IMR-90 (cell line): ENCODE results near the gene FOXS1. TPM values are rescaled to one million over a fixed set of nuclear protein-coding genes. Genes with fewer than 3 reads are reported as not detected.

Source experiments
- ATAC-seq: fragments of 200-7000 bp; cut with Tn5 transposase; 2 replicates; pipeline ENCODE4 v1.9.1; 2020; ENCODE audit warnings: low read depth, mild to moderate bottlenecking, moderate library complexity
- BruUV-seq: library from RNA; stranded (reverse); fragments of 400-500 nt; replicated peaks from 2 replicates; lab custom pipeline; 2021; lab: Mats Ljungman, UMichigan
- CTCF ChIA-PET: fragments of 300-600 bp; formaldehyde crosslinking; extraction: SDS; loops from one replicate; lab custom pipeline; 2021; ENCODE audit warnings: antibody characterized with exemption; lab: Yijun Ruan, JAX
- POLR2A ChIA-PET: fragments of 300-600 bp; sonication (Branson Sonifier 250); formaldehyde crosslinking; loops from one replicate; lab custom pipeline; 2022; ENCODE audit warnings: antibody characterized with exemption; ENCODE audit not compliant: unreplicated experiment; lab: Charles Lee
- DNase-seq: peaks from one replicate; pipeline ENCODE4 v3.0.0; 2013
- H2AFZ ChIP-seq: replicated peaks from 2 replicates; pipeline ENCODE3; 2013; ENCODE audit warnings: low read length, mild to moderate bottlenecking; ENCODE audit not compliant: poor library complexity
- H2AK5ac ChIP-seq: 2 replicates; pipeline ENCODE4 v1.6.1; 2013; ENCODE audit warnings: low read depth, low read length, inconsistent platforms
- H2AK9ac ChIP-seq: replicated peaks from 2 replicates; pipeline ENCODE3; 2013; ENCODE audit warnings: mild to moderate bottlenecking, low read depth, low read length, moderate library complexity; ENCODE audit not compliant: poor library complexity
- H2BK120ac ChIP-seq: 2 replicates; pipeline ENCODE4 v1.6.1; 2013; ENCODE audit warnings: low read depth, low read length, inconsistent platforms
- H2BK15ac ChIP-seq: 3 replicates; pipeline ENCODE4 v1.6.1; 2013; ENCODE audit warnings: low read depth, low read length, inconsistent platforms
- H2BK20ac ChIP-seq: 2 replicates; pipeline ENCODE4 v1.6.1; 2013; ENCODE audit warnings: low read depth, mild to moderate bottlenecking, inconsistent platforms, low read length, moderate library complexity
- H2BK5ac ChIP-seq: 2 replicates; pipeline ENCODE4 v1.6.1; 2013; ENCODE audit warnings: mild to moderate bottlenecking, low read depth, low read length, inconsistent platforms; ENCODE audit not compliant: poor library complexity, severe bottlenecking
- H3K14ac ChIP-seq: replicated peaks from 2 replicates; pipeline ENCODE4 v1.6.1; 2013; ENCODE audit warnings: low read depth, low read length, inconsistent platforms
- H3K18ac ChIP-seq: 2 replicates; pipeline ENCODE4 v1.6.1; 2013; ENCODE audit warnings: low read depth, low read length, control low read depth
- H3K23ac ChIP-seq: 2 replicates; pipeline ENCODE4 v1.6.1; 2013; ENCODE audit warnings: low read depth, low read length, inconsistent platforms
- H3K27ac ChIP-seq: 2 replicates; pipeline ENCODE4 v1.5.1; 2013; ENCODE audit warnings: mild to moderate bottlenecking, control low read depth, low read length; ENCODE audit not compliant: insufficient read depth
- H3K27me3 ChIP-seq: 2 replicates; pipeline ENCODE4 v1.6.1; 2013; ENCODE audit warnings: low read length; ENCODE audit not compliant: control insufficient read depth, insufficient read depth
- H3K36me3 ChIP-seq: 2 replicates; pipeline ENCODE4 v1.6.1; 2013; ENCODE audit warnings: low read length, mixed read lengths; ENCODE audit not compliant: control insufficient read depth, insufficient read depth
- H3K4ac ChIP-seq: 2 replicates; pipeline ENCODE4 v1.6.1; 2013; ENCODE audit warnings: low read depth, low read length, inconsistent platforms
- H3K4me1 ChIP-seq: 2 replicates; pipeline ENCODE4 v1.6.1; 2013; ENCODE audit warnings: low read length, mixed read lengths; ENCODE audit not compliant: control insufficient read depth, insufficient read depth
- H3K4me2 ChIP-seq: 2 replicates; pipeline ENCODE4 v1.6.1; 2013; ENCODE audit warnings: low read depth, mild to moderate bottlenecking, control low read depth, low read length, moderate library complexity
- H3K4me3 ChIP-seq: 2 replicates; pipeline ENCODE4 v1.5.1; 2013; ENCODE audit warnings: low read depth, mild to moderate bottlenecking, control low read depth, low read length, moderate library complexity; ENCODE audit not compliant: insufficient read depth
- H3K56ac ChIP-seq: 2 replicates; pipeline ENCODE4 v1.6.1; 2013; ENCODE audit warnings: low read length, inconsistent platforms; ENCODE audit not compliant: insufficient read depth; ENCODE audit errors: extremely low read depth
- H3K79me1 ChIP-seq, 2 experiments: 2 replicates each; pipeline ENCODE4 v1.6.1; 2013; ENCODE audit warnings: low read length in 2 of 2, inconsistent platforms in 1 of 2, low read depth in 1 of 2
- H3K9ac ChIP-seq: 2 replicates; pipeline ENCODE4 v1.6.1; 2013; ENCODE audit warnings: low read depth, low read length, control low read depth
- H3K9me1 ChIP-seq: 2 replicates; pipeline ENCODE4 v1.6.1; 2013; ENCODE audit warnings: low read length, inconsistent platforms; ENCODE audit not compliant: insufficient read depth
- H3K9me3 ChIP-seq: 2 replicates; pipeline ENCODE4 v1.6.1; 2013; ENCODE audit warnings: low read length; ENCODE audit not compliant: control insufficient read depth, insufficient read depth
- H4K20me1 ChIP-seq: 2 replicates; pipeline ENCODE4 v1.6.1; 2013; ENCODE audit warnings: low read length, inconsistent platforms; ENCODE audit not compliant: insufficient read depth
- H4K5ac ChIP-seq: 2 replicates; pipeline ENCODE4 v1.6.1; 2013; ENCODE audit warnings: mild to moderate bottlenecking, low read depth, low read length, control low read depth
- H4K8ac ChIP-seq, 2 experiments: 2 replicates each; pipeline ENCODE4 v1.6.1; 2013; ENCODE audit warnings: low read depth in 2 of 2, low read length in 2 of 2, control low read depth in 1 of 2, inconsistent platforms in 1 of 2
- H4K91ac ChIP-seq: 2 replicates; pipeline ENCODE4 v1.6.1; 2013; ENCODE audit warnings: low read depth, low read length, inconsistent platforms; ENCODE audit not compliant: insufficient read depth
- CEBPB ChIP-seq: IDR thresholded peaks from 2 replicates; pipeline ENCODE4 v1.6.1; 2012; ENCODE audit warnings: low read depth, low read length, improper control_type of control experiment
- CHD1 ChIP-seq: IDR thresholded peaks from 2 replicates; pipeline ENCODE4 v1.6.1; 2012; ENCODE audit warnings: low read depth, low read length, improper control_type of control experiment
- FOS ChIP-seq: fragments of 150-350 bp; IDR thresholded peaks from 2 replicates; pipeline ENCODE4 v1.6.1; 2016; ENCODE audit warnings: low read depth, low read length
- MAFK ChIP-seq: IDR thresholded peaks from 2 replicates; pipeline ENCODE4 v1.6.1; 2012; ENCODE audit warnings: low read depth, low read length, improper control_type of control experiment
- MAZ ChIP-seq: IDR thresholded peaks from 2 replicates; pipeline ENCODE4 v1.6.1; 2012; ENCODE audit warnings: low read depth, mild to moderate bottlenecking, low read length, improper control_type of control experiment, moderate library complexity, borderline replicate concordance
- MXI1 ChIP-seq: IDR thresholded peaks from 2 replicates; pipeline ENCODE4 v1.6.1; 2012; ENCODE audit warnings: low read depth, mild to moderate bottlenecking, low read length, moderate library complexity, borderline replicate concordance
- NFE2L2 ChIP-seq: fragments of 150-350 bp; IDR thresholded peaks from 2 replicates; pipeline ENCODE4 v1.6.1; 2016; ENCODE audit warnings: low read depth, mild to moderate bottlenecking, low read length
- POLR2A ChIP-seq: IDR thresholded peaks from 2 replicates; pipeline ENCODE4 v1.6.1; 2012; ENCODE audit warnings: mild to moderate bottlenecking, low read depth, low read length
- RAD21 ChIP-seq: IDR thresholded peaks from 2 replicates; pipeline ENCODE4 v1.6.1; 2012; ENCODE audit warnings: low read length, improper control_type of control experiment
- RCOR1 ChIP-seq: IDR thresholded peaks from 2 replicates; pipeline ENCODE4 v1.6.1; 2012; ENCODE audit warnings: mild to moderate bottlenecking, low read length, improper control_type of control experiment; ENCODE audit not compliant: insufficient replicate concordance
- RFX5 ChIP-seq: IDR thresholded peaks from 2 replicates; pipeline ENCODE4 v1.8.0; 2012; ENCODE audit warnings: low read depth, mild to moderate bottlenecking, low read length, moderate library complexity
- SMC3 ChIP-seq: fragments of 150-350 bp; IDR thresholded peaks from 2 replicates; pipeline ENCODE4 v1.6.1; 2016; ENCODE audit warnings: low read depth, mild to moderate bottlenecking, antibody characterized with exemption, low read length, moderate library complexity
- WGBS, 2 experiments: methylation state at CpG; one replicate each; pipeline versions ENCODE4 v1.1.5 to v1.1.7; 2013; ENCODE audit warnings: missing lambda C conversion rate in 2 of 2; ENCODE audit not compliant: insufficient read length in 1 of 2; ENCODE audit errors: extremely low coverage in 2 of 2; 5-methylcytosine and 5-hydroxymethylcytosine counted together
- dilution Hi-C: fragments of 300-500 bp; cut with HindIII; formaldehyde crosslinking; loops from one replicate; pipeline ENCODE4 v1.14.3; 2018; ENCODE audit warnings: low sequenced_read_pairs; ENCODE audit not compliant: unreplicated experiment
- in situ Hi-C: fragments of 300-500 bp; cut with MboI; formaldehyde crosslinking; loops from 3 replicates; pipeline ENCODE4 v1.14.3; 2019; ENCODE audit warnings: low sequenced_read_pairs, inconsistent platforms, mixed read lengths
- intact Hi-C: fragments of 100-400 bp; cut with micrococcal nuclease; formaldehyde crosslinking; loops from 2 replicates; pipeline ENCODE4 v1.10.0; 2022
- polyA plus RNA-seq, 3 experiments: library from polyadenylated mRNA; depleted of rRNA; stranded (reverse); fragments of >200 nt; gene quantifications; 2 replicates each; pipeline ENCODE4 v1.2.3, GENCODE V29; 2012; ENCODE audit warnings: low replicate concordance in 1 of 3
- total RNA-seq: library from RNA; depleted of rRNA; stranded (reverse); fragments of >200 nt; gene quantifications from 2 replicates; pipeline ENCODE4 v1.2.3, GENCODE V29; 2012
- TF ChIP-seq, protein P1 (sequence below): fragments of 150-350 bp; IDR thresholded peaks from 2 replicates; pipeline ENCODE4 v1.6.1; 2016; ENCODE audit warnings: low read depth, mild to moderate bottlenecking, low read length, moderate library complexity, borderline replicate concordance
- TF ChIP-seq, protein P2 (sequence below): fragments of 150-350 bp; IDR thresholded peaks from 2 replicates; pipeline ENCODE4 v1.6.1; 2017; ENCODE audit warnings: mild to moderate bottlenecking, antibody characterized with exemption, low read length, low read depth

FOXS1 gene
- total and polyA plus RNA-seq, 2 of the 4 experiments (the other 2 are of a cell fraction), result not detected

DNA sequence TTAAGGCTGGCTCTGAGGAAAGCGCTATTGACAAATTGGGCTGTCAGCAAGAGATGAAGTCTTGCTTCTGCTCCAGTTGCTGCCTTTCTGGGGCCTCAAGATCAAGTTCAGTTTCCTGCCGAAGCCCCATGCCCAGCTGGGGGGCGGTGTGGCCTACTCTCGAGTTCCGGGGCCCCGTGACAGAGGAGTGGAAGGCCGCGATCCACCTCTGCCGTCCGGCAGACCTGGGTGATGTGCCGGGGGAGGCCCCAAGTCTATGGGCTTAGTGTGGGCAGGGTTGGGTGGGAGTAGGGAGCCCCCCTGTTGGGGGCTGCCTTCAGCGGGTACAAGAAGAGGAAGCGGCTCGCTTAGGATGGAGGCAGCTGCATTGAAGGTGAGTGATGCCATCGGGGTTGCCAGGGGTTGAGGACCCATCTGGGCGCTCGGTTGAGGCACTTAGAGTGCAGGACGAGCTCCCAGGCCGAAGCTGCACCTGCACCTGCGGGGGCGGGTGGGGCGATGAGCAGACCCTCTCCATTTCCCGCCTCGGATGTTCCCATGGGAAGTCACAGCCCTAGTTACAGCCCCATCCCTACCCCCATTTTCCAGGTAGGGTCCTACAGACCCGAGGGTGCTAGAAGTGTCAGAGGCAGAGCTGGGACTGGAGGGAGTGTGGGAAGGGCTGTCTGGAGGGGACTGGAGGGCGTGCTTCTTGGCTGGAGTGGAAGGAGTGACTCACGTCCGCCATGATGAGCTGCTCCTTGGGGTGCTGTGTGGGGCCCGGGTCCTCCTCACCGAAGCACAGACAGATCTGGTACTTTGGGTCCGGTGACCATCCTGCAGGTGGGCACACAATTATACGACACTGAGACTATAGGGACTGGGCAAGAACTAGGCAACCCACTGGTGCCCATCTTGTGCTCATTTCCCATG is 2.9 kb upstream of the FOXS1 start:
- no peak overlapping the region for H3K23ac ChIP-seq
- no peak for ATAC-seq
- intact Hi-C loops (no loop called here), in situ Hi-C loops (loop anchor here (25.0 kb wide), 2 partner anchors 639 to 814 kb away; partner anchors contain the start of gene C20orf203), dilution Hi-C loops (no loop called here)
- H2BK120ac ChIP-seq, result no peak overlapping the region
- CTCF ChIA-PET, result interaction anchor here (0.7 to 1.5 kb wide), 2 partner anchors 10 to 294 kb away, joined by 3 read pairs; no protein-coding TSS in a partner anchor
- no peaks in the 10 kb centered on the region for H3K9me1 ChIP-seq
- H3K79me1 ChIP-seq, result no peaks in the 10 kb centered on the region
- no peak overlapping the region for H4K5ac ChIP-seq
- no peak overlapping the region for H2BK20ac ChIP-seq
- H3K9me3 ChIP-seq, result no peaks in the 10 kb centered on the region
- H3K14ac ChIP-seq, result no peak overlapping the region
- no peak overlapping the region for H2AFZ ChIP-seq
- H3K27ac ChIP-seq, result no peak overlapping the region
- no peak overlapping the region for H3K4me3 ChIP-seq
- peaks cover 4% of the 10 kb centered on the region for H4K20me1 ChIP-seq
- no peak overlapping the region for H2BK5ac ChIP-seq
- no peak overlapping the region for H3K56ac ChIP-seq
- POLR2A ChIA-PET, result no interaction called here
- no peak overlapping the region for H4K91ac ChIP-seq
- no peak overlapping the region for H3K9ac ChIP-seq
- no peak overlapping the region for H2AK5ac ChIP-seq
- H2AK9ac ChIP-seq, result no peak overlapping the region
- no peak overlapping the region for H3K18ac ChIP-seq
- H4K8ac ChIP-seq, result no peak overlapping the region
- no peak overlapping the region for H2BK15ac ChIP-seq
- WGBS, 2 experiments, result 82% methylated on average over 14 of the region's 32 CpGs; no CpG with 5 or more reads in 1 of the 2 experiments
- no peak for DNase-seq
- H3K36me3 ChIP-seq, result no peaks in the 10 kb centered on the region
- BruUV-seq, result no TSS peak
- H3K4ac ChIP-seq, result no peak overlapping the region
- H3K4me2 ChIP-seq, result no peak overlapping the region
- H3K27me3 ChIP-seq, result peaks cover 49% of the 10 kb centered on the region
- H3K4me1 ChIP-seq, result no peaks in the 10 kb centered on the region
- TF ChIP-seq CEBPB (no peak), RFX5 (no peak), MXI1 (no peak), MAFK (no peak), RCOR1 (no peak), FOS (no peak), MAZ (no peak), NFE2L2 (no peak), CHD1 (no peak), POLR2A (no peak), RAD21 (no peak), SMC3 (no peak)
- TF ChIP-seq, protein P1, sequence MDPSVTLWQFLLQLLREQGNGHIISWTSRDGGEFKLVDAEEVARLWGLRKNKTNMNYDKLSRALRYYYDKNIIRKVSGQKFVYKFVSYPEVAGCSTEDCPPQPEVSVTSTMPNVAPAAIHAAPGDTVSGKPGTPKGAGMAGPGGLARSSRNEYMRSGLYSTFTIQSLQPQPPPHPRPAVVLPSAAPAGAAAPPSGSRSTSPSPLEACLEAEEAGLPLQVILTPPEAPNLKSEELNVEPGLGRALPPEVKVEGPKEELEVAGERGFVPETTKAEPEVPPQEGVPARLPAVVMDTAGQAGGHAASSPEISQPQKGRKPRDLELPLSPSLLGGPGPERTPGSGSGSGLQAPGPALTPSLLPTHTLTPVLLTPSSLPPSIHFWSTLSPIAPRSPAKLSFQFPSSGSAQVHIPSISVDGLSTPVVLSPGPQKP, result no peak
- TF ChIP-seq, protein P2, sequence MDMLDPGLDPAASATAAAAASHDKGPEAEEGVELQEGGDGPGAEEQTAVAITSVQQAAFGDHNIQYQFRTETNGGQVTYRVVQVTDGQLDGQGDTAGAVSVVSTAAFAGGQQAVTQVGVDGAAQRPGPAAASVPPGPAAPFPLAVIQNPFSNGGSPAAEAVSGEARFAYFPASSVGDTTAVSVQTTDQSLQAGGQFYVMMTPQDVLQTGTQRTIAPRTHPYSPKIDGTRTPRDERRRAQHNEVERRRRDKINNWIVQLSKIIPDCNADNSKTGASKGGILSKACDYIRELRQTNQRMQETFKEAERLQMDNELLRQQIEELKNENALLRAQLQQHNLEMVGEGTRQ, result no peak
